ENCODE measurements around the gene HCK.

GRCh38 chr20:32019563-32020463 is 32.2 kb upstream of the HCK start:
- TF ChIP-seq CTCF (IDR thresholded peaks at IDR 0.05) (no peak), POLR2A (IDR thresholded peaks at IDR 0.05) (no peak)

Measured in gastroesophageal sphincter (tissue), 3 donors.